ENCODE data around the gene HIVEP3.

HIVEP3 gene

GRCh38 chr1:41539999-41540398 is 378.7 kb downstream of the HIVEP3 start:
- DNase-seq = no peak

- no peak for DNase-seq
Measured at GRCh38 chr1:41539418-41539805, 379.3 kb downstream of the HIVEP3 start.

- DNase-seq = no peak
Measured at GRCh38 chr1:41538741-41539417, 379.8 kb downstream of the HIVEP3 start.

- no peak for DNase-seq
Measured at GRCh38 chr1:41537788-41538351, 380.9 kb downstream of the HIVEP3 start.

GRCh38 chr1:41537251-41537650 is 381.5 kb downstream of the HIVEP3 start:
- DNase-seq = no peak

GRCh38 chr1:41536361-41536802 is 382.3 kb downstream of the HIVEP3 start:
- no peak for DNase-seq

GRCh38 chr1:41535716-41536115 is 383.0 kb downstream of the HIVEP3 start:
- no peak for DNase-seq

GRCh38 chr1:41535276-41535675 is 383.4 kb downstream of the HIVEP3 start:
- no peak for DNase-seq

GRCh38 chr1:41534181-41535076 is 384.3 kb downstream of the HIVEP3 start:
- DNase-seq = no peak

- no peak for DNase-seq
Measured at GRCh38 chr1:41533731-41534080, 385.0 kb downstream of the HIVEP3 start.

- DNase-seq = no peak
Measured at GRCh38 chr1:41533016-41533730, 385.5 kb downstream of the HIVEP3 start.

- DNase-seq = no peak
Measured at GRCh38 chr1:41532206-41532975, 386.3 kb downstream of the HIVEP3 start.

- no peak for DNase-seq
Measured at GRCh38 chr1:41530411-41530810, 388.3 kb downstream of the HIVEP3 start.

GRCh38 chr1:41529621-41530395 is 388.9 kb downstream of the HIVEP3 start:
- no peak for DNase-seq

- DNase-seq = no peak
Measured at GRCh38 chr1:41528726-41529605, 389.8 kb downstream of the HIVEP3 start.

GRCh38 chr1:41528106-41528505 is 390.6 kb downstream of the HIVEP3 start:
- DNase-seq = no peak

GRCh38 chr1:41526956-41527561 is 391.7 kb downstream of the HIVEP3 start:
- no peak for DNase-seq

- DNase-seq = no peak
Measured at GRCh38 chr1:41525891-41526587, 392.7 kb downstream of the HIVEP3 start.

Measured in CD4-positive, alpha-beta T cell treated with Interleukin-21 for 1 hour (primary cell).